B cell (primary cell): ENCODE measurements around the gene SKAP1. TPM values are rescaled to one million over a fixed set of nuclear protein-coding genes. Genes with fewer than 3 reads are reported as not detected.

Experiments
- ATAC-seq: fragments of 200-7000 bp; cut with Tn5 transposase; one replicate; pipeline ENCODE4 v1.10.0; 2021; ENCODE audit warnings: low read depth, mild to moderate bottlenecking, moderate number of reproducible peaks, moderate library complexity
- CTCF ChIA-PET: fragments of 350-600 bp; sonication (Branson Sonifier 250); formaldehyde crosslinking; loops from one replicate; lab custom pipeline; 2021; ENCODE audit warnings: antibody characterized with exemption, inconsistent platforms; lab: Charles Lee
- POLR2A ChIA-PET: fragments of 350-600 bp; sonication (Branson Sonifier 250); formaldehyde crosslinking; loops from one replicate; lab custom pipeline; 2021; ENCODE audit warnings: antibody characterized with exemption; lab: Charles Lee
- DNase-seq: peaks from one replicate; pipeline ENCODE4 v3.0.0; 2013
- H2AFZ ChIP-seq: 2 replicates; pipeline ENCODE4 v1.6.1; 2012; ENCODE audit warnings: mild to moderate bottlenecking, low read depth, low read length; ENCODE audit not compliant: insufficient read depth, poor library complexity, severe bottlenecking
- H3K27ac ChIP-seq, 2 donors: 1 replicate in 1 of 2; 2 replicates in 1 of 2; pipeline ENCODE4 v1.5.1; 2012 to 2013; ENCODE audit warnings: low read length in 2 of 2, mild to moderate bottlenecking in 2 of 2, moderate library complexity in 1 of 2
- H3K27me3 ChIP-seq, 4 experiments: fragments of 200-600 bp in 1 of 4; sonication (generic) in 1 of 4; replicated peaks in 1 of 4; 1 replicate in 2 of 4; 2 replicates in 2 of 4; pipeline versions ENCODE4 v1.6.1 to v1.7.0; 2013 to 2016; ENCODE audit warnings: low read length in 3 of 4, mild to moderate bottlenecking in 2 of 4, mixed read lengths in 1 of 4, moderate library complexity in 1 of 4; ENCODE audit not compliant: insufficient read depth in 4 of 4, control insufficient read depth in 3 of 4; ENCODE audit errors: control extremely low read depth in 1 of 4
- H3K36me3 ChIP-seq, 2 experiments: replicated peaks in 1 of 2; 1 replicate in 1 of 2; 2 replicates in 1 of 2; pipeline versions ENCODE4 v1.6.1 to v1.7.1; 2013; ENCODE audit warnings: low read length in 1 of 2; ENCODE audit not compliant: insufficient read depth in 2 of 2, control insufficient read depth in 1 of 2; ENCODE audit errors: control extremely low read depth in 1 of 2, extremely low read depth in 1 of 2
- H3K4me1 ChIP-seq, 2 donors: fragments of 200-600 bp in 1 of 2; sonication (generic) in 1 of 2; 1 replicate in 1 of 2; 2 replicates in 1 of 2; pipeline versions ENCODE4 v1.5.1 to v1.6.1; 2013 to 2017; ENCODE audit warnings: low read length in 2 of 2; ENCODE audit not compliant: control insufficient read depth in 2 of 2, insufficient read depth in 2 of 2
- H3K4me2 ChIP-seq: replicated peaks from 2 replicates; pipeline ENCODE3; 2012; ENCODE audit warnings: mild to moderate bottlenecking, low read depth, low read length; ENCODE audit not compliant: poor library complexity, severe bottlenecking
- H3K4me3 ChIP-seq, 5 experiments: fragments of 200-600 bp in 1 of 5; sonication (generic) in 1 of 5; 1 replicate in 3 of 5; 2 replicates in 2 of 5; pipeline versions ENCODE4 v1.5.1 to v1.7.0; 2011 to 2016; ENCODE audit warnings: low read length in 4 of 5, mild to moderate bottlenecking in 4 of 5, low read depth in 2 of 5, control low read depth in 1 of 5, moderate library complexity in 1 of 5; ENCODE audit not compliant: insufficient read depth in 1 of 5; ENCODE audit errors: control extremely low read depth in 1 of 5, extremely low read depth in 1 of 5
- H3K79me2 ChIP-seq: fragments of 200-600 bp; sonication (generic); one replicate; pipeline ENCODE4 v1.6.0; 2016; ENCODE audit warnings: low read length; ENCODE audit not compliant: control insufficient read depth, insufficient read depth
- H3K9ac ChIP-seq: fragments of 200-600 bp; sonication (generic); 2 replicates; pipeline ENCODE4 v1.6.1; 2017; ENCODE audit warnings: mild to moderate bottlenecking, low read length, moderate library complexity
- H3K9me3 ChIP-seq, 3 donors: one replicate each; pipeline versions ENCODE4 v1.6.1 to v1.7.1; 2013; ENCODE audit warnings: low read length in 2 of 3; ENCODE audit not compliant: control insufficient read depth in 2 of 3, insufficient read depth in 1 of 3; ENCODE audit errors: control extremely low read depth in 1 of 3
- H4K20me1 ChIP-seq: 2 replicates; pipeline ENCODE4 v1.6.0; 2012; ENCODE audit warnings: mild to moderate bottlenecking, low read length; ENCODE audit not compliant: insufficient read depth, control insufficient read depth, poor library complexity, severe bottlenecking
- H3K27ac Mint-ChIP-seq: one replicate; pipeline ENCODE4 v1.8.0; 2021; ENCODE audit warnings: mixed read lengths
- H3K27me3 Mint-ChIP-seq: one replicate; pipeline ENCODE4 v1.8.0; 2021; ENCODE audit warnings: mixed read lengths
- H3K4me1 Mint-ChIP-seq: one replicate; pipeline ENCODE4 v1.8.0; 2021; ENCODE audit warnings: mixed read lengths
- H3K4me3 Mint-ChIP-seq: one replicate; pipeline ENCODE4 v1.8.0; 2021; ENCODE audit warnings: mixed read lengths
- H3K9me3 Mint-ChIP-seq: one replicate; pipeline ENCODE4 v1.8.0; 2022; ENCODE audit warnings: mixed read lengths; ENCODE audit not compliant: insufficient read depth
- CTCF ChIP-seq: fragments of 200-600 bp; IDR thresholded peaks from one replicate; pipeline ENCODE4 v1.8.0; 2022; ENCODE audit warnings: antibody characterized with exemption, mild to moderate bottlenecking
- EZH2 ChIP-seq: IDR thresholded peaks from 2 replicates; pipeline ENCODE4 v1.6.1; 2012; ENCODE audit warnings: borderline replicate concordance, low read depth, mild to moderate bottlenecking, moderate library complexity, low read length; ENCODE audit not compliant: insufficient read depth, poor library complexity, severe bottlenecking
- WGBS: methylation state at CpG from one replicate; pipeline ENCODE4 v1.1.5; 2013; ENCODE audit warnings: missing lambda C conversion rate; ENCODE audit not compliant: insufficient coverage; 5-methylcytosine and 5-hydroxymethylcytosine counted together
- intact Hi-C: fragments of 100-400 bp; cut with micrococcal nuclease; formaldehyde crosslinking; loops from one replicate; pipeline ENCODE4 v1.10.0; 2022
- polyA plus RNA-seq: library from polyadenylated mRNA; depleted of rRNA; stranded (reverse); fragments of >200 nt; gene quantifications from 2 replicates; pipeline ENCODE4 v1.2.3, GENCODE V29; 2012
- total RNA-seq, 2 donors: library from RNA; stranded (reverse); fragments of 120-200 nt in 1 of 2; gene quantifications; 1 replicate in 1 of 2; 2 replicates in 1 of 2; pipeline versions ENCODE4 v1.2.3 to v1.2.4, GENCODE V29; 2013 to 2022

The SKAP1 gene
- total and polyA plus RNA-seq, 2 donors (not counting 1 experiment from before 2014, with no cell fraction given): 33.1 to 37.3 TPM

GRCh38 chr17:48240562-48241130 is 189.4 kb downstream of the SKAP1 start:
- Histone ChIP-seq H3K27me3 (no peaks in the 10 kb centered on the region), H3K9me3 (no peaks in the 10 kb centered on the region), H2AFZ (no peak overlapping the region), H3K4me3 (no peak overlapping the region), H4K20me1 (no peaks in the 10 kb centered on the region), H3K79me2 (no peaks in the 10 kb centered on the region), H3K36me3 (no peaks in the 10 kb centered on the region), H3K4me2 (no peak overlapping the region), H3K4me1 (peaks cover 13 to 16% of the 10 kb centered on the region in 2 donors), H3K9ac (no peak overlapping the region), H3K27ac (no peak overlapping the region)
- WGBS: 80% methylated on average over 2 of the region's 2 CpGs
- ChIA-PET CTCF (no interaction called here), POLR2A (no interaction called here)
- intact Hi-C loops: no loop called here
- TF ChIP-seq EZH2: no peak
- no peak for TF ChIP-seq CTCF
- Mint-ChIP-seq H3K27ac (no peak overlapping the region), H3K27me3 (no peaks in the 10 kb centered on the region), H3K9me3 (no peaks in the 10 kb centered on the region), H3K4me1 (peaks cover 22% of the 10 kb centered on the region), H3K4me3 (no peak overlapping the region)
- DNase-seq (no peak), ATAC-seq (no peak)

- H3K4me3 Mint-ChIP-seq: no peak overlapping the region
- no peak for ATAC-seq
- Histone ChIP-seq H3K4me3 (no peak overlapping the region), H3K4me2 (no peak overlapping the region), H3K36me3 (peaks cover 0 to 2% of the 10 kb centered on the region in 2 experiments), H3K27ac (no peak overlapping the region), H3K9ac (no peak overlapping the region), H2AFZ (no peak overlapping the region), H3K4me1 (peaks cover 13 to 16% of the 10 kb centered on the region in 2 donors), H4K20me1 (no peaks in the 10 kb centered on the region), H3K79me2 (no peaks in the 10 kb centered on the region), H3K27me3 (no peaks in the 10 kb centered on the region), H3K9me3 (no peaks in the 10 kb centered on the region)
- 100% methylated on average over 1 of the region's 2 CpGs for WGBS
- H3K27me3 Mint-ChIP-seq: no peaks in the 10 kb centered on the region
- no peak overlapping the region for H3K27ac Mint-ChIP-seq
- peaks cover 22% of the 10 kb centered on the region for H3K4me1 Mint-ChIP-seq
- intact Hi-C loops: no loop called here
- CTCF ChIA-PET: no interaction called here
- no peaks in the 10 kb centered on the region for H3K9me3 Mint-ChIP-seq
- POLR2A ChIA-PET: no interaction called here
- no peak for DNase-seq
- no peak for TF ChIP-seq EZH2
- no peak for TF ChIP-seq CTCF
Measured at GRCh38 chr17:48240122-48240521, 189.9 kb downstream of the SKAP1 start.
